ENCODE results near the gene ERFL.

ERFL gene

GRCh38 chr19:41895745-41896580 lies 32.3 kb downstream of the ERFL start:
- Histone ChIP-seq H3K9me3 (ENCODE audit: control insufficient read depth, low read depth, low read length) (no peaks in the 10 kb centered on the region), H3K9ac (ENCODE audit: low read length) (no peak overlapping the region), H3K4me1 (ENCODE audit: control insufficient read depth, low read depth, low read length) (peaks cover 4% of the 10 kb centered on the region), H3K27me3 (ENCODE audit: control insufficient read depth, insufficient read depth, low read length) (no peaks in the 10 kb centered on the region), H3K36me3 (ENCODE audit: control insufficient read depth, low read depth, low read length) (peaks cover 17% of the 10 kb centered on the region), H3K4me3 (ENCODE audit: low read length) (no peak overlapping the region), H3K27ac (ENCODE audit: low read length) (no peak overlapping the region)

GRCh38 chr19:41894350-41894749 lies 33.9 kb downstream of the ERFL start:
- Histone ChIP-seq H3K4me1 (ENCODE audit: control insufficient read depth, low read depth, low read length) (peaks cover 4% of the 10 kb centered on the region), H3K4me3 (ENCODE audit: low read length) (no peak overlapping the region), H3K9ac (ENCODE audit: low read length) (no peak overlapping the region), H3K27ac (ENCODE audit: low read length) (no peak overlapping the region), H3K36me3 (ENCODE audit: control insufficient read depth, low read depth, low read length) (peaks cover 9% of the 10 kb centered on the region), H3K27me3 (ENCODE audit: control insufficient read depth, insufficient read depth, low read length) (no peaks in the 10 kb centered on the region), H3K9me3 (ENCODE audit: control insufficient read depth, low read depth, low read length) (no peaks in the 10 kb centered on the region)

GRCh38 chr19:41893899-41894298 lies 34.4 kb downstream of the ERFL start:
- Histone ChIP-seq H3K27ac (ENCODE audit: low read length) (no peak overlapping the region), H3K9ac (ENCODE audit: low read length) (no peak overlapping the region), H3K27me3 (ENCODE audit: control insufficient read depth, insufficient read depth, low read length) (no peaks in the 10 kb centered on the region), H3K36me3 (ENCODE audit: control insufficient read depth, low read depth, low read length) (peaks cover 12% of the 10 kb centered on the region), H3K9me3 (ENCODE audit: control insufficient read depth, low read depth, low read length) (no peaks in the 10 kb centered on the region), H3K4me3 (ENCODE audit: low read length) (no peak overlapping the region), H3K4me1 (ENCODE audit: control insufficient read depth, low read depth, low read length) (peaks cover 4% of the 10 kb centered on the region)

DNA sequence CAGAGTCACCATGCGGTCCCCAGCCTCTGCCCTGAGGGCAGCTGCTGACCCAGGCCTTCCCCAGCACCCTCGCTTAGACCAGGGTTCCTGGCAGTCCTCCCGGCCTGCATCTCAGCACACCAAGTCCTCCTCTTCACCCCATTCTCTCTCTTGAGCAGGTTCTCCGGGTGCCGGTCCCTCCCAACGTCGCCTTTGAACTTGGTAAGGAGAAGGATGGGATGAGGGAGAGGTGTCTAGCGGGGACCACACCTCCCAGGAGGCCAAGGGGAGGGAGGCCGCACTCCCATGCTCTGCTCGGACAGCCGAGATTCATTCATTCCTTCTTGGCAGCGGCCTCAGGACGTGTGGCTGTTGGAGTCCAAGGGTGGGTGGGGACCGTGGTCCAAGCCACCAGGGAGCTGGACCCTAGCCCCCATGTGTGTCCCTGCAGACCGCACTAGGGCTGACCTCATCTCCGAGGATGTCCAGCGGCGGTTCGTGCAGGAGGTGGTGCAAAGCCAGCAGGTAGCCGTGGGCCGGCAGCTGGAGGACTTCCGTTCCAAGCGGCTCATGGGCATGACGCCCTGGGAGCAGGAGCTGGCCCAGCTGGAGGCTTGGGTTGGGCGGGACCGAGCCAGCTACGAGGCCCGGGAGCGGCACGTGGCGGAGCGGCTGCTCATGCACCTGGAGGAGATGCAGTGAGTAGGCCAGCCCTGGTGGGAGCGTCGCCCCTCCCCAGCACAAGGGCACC lies 35.9 kb downstream of the ERFL start:
- Histone ChIP-seq H3K4me1 (ENCODE audit: control insufficient read depth, low read depth, low read length) (peaks cover 14% of the 10 kb centered on the region), H3K27me3 (ENCODE audit: control insufficient read depth, insufficient read depth, low read length) (no peaks in the 10 kb centered on the region), H3K36me3 (ENCODE audit: control insufficient read depth, low read depth, low read length) (peaks cover 8% of the 10 kb centered on the region), H3K9me3 (ENCODE audit: control insufficient read depth, low read depth, low read length) (no peaks in the 10 kb centered on the region), H3K9ac (ENCODE audit: low read length) (no peak overlapping the region), H3K27ac (ENCODE audit: low read length) (no peak overlapping the region), H3K4me3 (ENCODE audit: low read length) (no peak overlapping the region)

GRCh38 chr19:41890936-41891335 lies 37.3 kb downstream of the ERFL start:
- Histone ChIP-seq H3K4me1 (ENCODE audit: control insufficient read depth, low read depth, low read length) (peaks cover 15% of the 10 kb centered on the region), H3K9ac (ENCODE audit: low read length) (no peak overlapping the region), H3K9me3 (ENCODE audit: control insufficient read depth, low read depth, low read length) (no peaks in the 10 kb centered on the region), H3K27me3 (ENCODE audit: control insufficient read depth, insufficient read depth, low read length) (no peaks in the 10 kb centered on the region), H3K27ac (ENCODE audit: low read length) (no peak overlapping the region), H3K4me3 (ENCODE audit: low read length) (no peak overlapping the region), H3K36me3 (ENCODE audit: control insufficient read depth, low read depth, low read length) (peaks cover 8% of the 10 kb centered on the region)

- H3K36me3 ChIP-seq (ENCODE audit: control insufficient read depth, low read depth, low read length): peaks cover 4% of the 10 kb centered on the region
- H3K4me3 ChIP-seq (ENCODE audit: low read length): no peak overlapping the region
- H3K9me3 ChIP-seq (ENCODE audit: control insufficient read depth, low read depth, low read length): no peaks in the 10 kb centered on the region
- no peaks in the 10 kb centered on the region for H3K27me3 ChIP-seq (ENCODE audit: control insufficient read depth, insufficient read depth, low read length)
- peaks cover 15% of the 10 kb centered on the region for H3K4me1 ChIP-seq (ENCODE audit: control insufficient read depth, low read depth, low read length)
- no peak overlapping the region for H3K27ac ChIP-seq (ENCODE audit: low read length)
- no peak overlapping the region for H3K9ac ChIP-seq (ENCODE audit: low read length)
Observed at GRCh38 chr19:41889896-41890295, 38.4 kb downstream of the ERFL start.

DNA sequence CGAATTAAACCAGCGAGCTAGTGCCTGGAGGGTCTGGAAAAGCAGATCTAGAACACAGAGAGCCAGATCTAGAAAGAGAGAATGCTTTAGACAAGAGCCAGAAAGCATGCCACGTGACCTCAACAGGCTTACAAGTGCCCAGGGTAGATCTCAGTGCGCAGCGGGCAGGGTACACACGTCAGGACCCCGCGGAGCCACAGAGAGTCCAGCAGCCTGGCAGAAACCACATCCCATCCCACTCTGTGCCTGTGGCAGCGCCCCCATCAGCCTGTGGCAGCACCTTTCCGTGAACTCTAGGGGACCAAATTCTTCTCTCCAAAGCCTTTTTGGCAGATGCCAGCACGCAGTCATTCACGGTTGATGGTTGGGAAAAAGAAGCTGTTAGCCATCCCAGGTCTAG lies 39.3 kb downstream of the ERFL start:
- H3K9me3 ChIP-seq (ENCODE audit: control insufficient read depth, low read depth, low read length): no peaks in the 10 kb centered on the region
- H3K4me3 ChIP-seq (ENCODE audit: low read length): no peak overlapping the region
- peaks cover 4% of the 10 kb centered on the region for H3K36me3 ChIP-seq (ENCODE audit: control insufficient read depth, low read depth, low read length)
- no peak overlapping the region for H3K9ac ChIP-seq (ENCODE audit: low read length)
- H3K27ac ChIP-seq (ENCODE audit: low read length): no peak overlapping the region
- peaks cover 15% of the 10 kb centered on the region for H3K4me1 ChIP-seq (ENCODE audit: control insufficient read depth, low read depth, low read length)
- H3K27me3 ChIP-seq (ENCODE audit: control insufficient read depth, insufficient read depth, low read length): no peaks in the 10 kb centered on the region

DNA sequence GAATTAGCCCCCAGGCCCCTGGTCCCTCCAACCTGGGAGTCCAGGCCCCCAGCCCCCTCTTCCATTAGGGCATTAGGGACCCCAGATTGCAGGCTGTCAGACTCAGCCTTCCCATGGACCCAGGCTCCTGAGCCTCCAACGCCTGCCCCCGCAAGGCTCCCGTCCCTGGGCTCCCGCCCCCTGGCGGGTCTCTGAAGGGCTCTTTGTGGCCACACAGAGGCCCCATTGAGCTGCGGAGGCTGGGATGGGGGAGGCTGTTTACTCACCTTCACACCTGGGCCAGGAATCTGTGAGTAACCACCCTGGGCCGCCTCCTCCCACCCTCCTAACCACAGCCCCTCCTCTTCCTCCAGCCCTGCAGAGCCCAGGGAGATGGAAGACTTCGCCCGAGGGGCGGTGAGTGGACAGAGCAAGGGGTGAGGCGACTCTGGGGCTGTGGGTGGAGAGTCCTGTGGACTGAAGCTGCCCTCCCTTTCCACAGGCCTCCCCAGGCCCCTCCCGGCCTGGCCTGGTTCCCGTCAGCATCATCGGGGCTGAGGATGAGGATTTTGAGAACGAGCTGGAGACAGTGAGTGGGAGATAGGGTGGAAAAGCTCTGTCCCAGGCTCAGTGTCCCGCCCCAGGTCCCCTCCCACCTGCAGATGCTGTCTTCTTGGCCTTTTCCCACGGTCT lies 40.4 kb downstream of the ERFL start:
- Histone ChIP-seq H3K9me3 (ENCODE audit: control insufficient read depth, low read depth, low read length) (no peaks in the 10 kb centered on the region), H3K27me3 (ENCODE audit: control insufficient read depth, insufficient read depth, low read length) (peaks cover 10% of the 10 kb centered on the region), H3K36me3 (ENCODE audit: control insufficient read depth, low read depth, low read length) (peaks cover 4% of the 10 kb centered on the region), H3K9ac (ENCODE audit: low read length) (peak overlapping the region; percentile 13), H3K4me3 (ENCODE audit: low read length) (no peak overlapping the region), H3K27ac (ENCODE audit: low read length) (no peak overlapping the region), H3K4me1 (ENCODE audit: control insufficient read depth, low read depth, low read length) (peaks cover 15% of the 10 kb centered on the region)

- H3K27me3 ChIP-seq (ENCODE audit: control insufficient read depth, insufficient read depth, low read length): peaks cover 18% of the 10 kb centered on the region
- no peak overlapping the region for H3K4me3 ChIP-seq (ENCODE audit: low read length)
- no peak overlapping the region for H3K27ac ChIP-seq (ENCODE audit: low read length)
- peaks cover 4% of the 10 kb centered on the region for H3K36me3 ChIP-seq (ENCODE audit: control insufficient read depth, low read depth, low read length)
- H3K4me1 ChIP-seq (ENCODE audit: control insufficient read depth, low read depth, low read length): peaks cover 15% of the 10 kb centered on the region
- H3K9me3 ChIP-seq (ENCODE audit: control insufficient read depth, low read depth, low read length): no peaks in the 10 kb centered on the region
- peak overlapping the region; percentile 13 for H3K9ac ChIP-seq (ENCODE audit: low read length)
Observed at GRCh38 chr19:41886761-41887710, 41.2 kb downstream of the ERFL start.

DNA sequence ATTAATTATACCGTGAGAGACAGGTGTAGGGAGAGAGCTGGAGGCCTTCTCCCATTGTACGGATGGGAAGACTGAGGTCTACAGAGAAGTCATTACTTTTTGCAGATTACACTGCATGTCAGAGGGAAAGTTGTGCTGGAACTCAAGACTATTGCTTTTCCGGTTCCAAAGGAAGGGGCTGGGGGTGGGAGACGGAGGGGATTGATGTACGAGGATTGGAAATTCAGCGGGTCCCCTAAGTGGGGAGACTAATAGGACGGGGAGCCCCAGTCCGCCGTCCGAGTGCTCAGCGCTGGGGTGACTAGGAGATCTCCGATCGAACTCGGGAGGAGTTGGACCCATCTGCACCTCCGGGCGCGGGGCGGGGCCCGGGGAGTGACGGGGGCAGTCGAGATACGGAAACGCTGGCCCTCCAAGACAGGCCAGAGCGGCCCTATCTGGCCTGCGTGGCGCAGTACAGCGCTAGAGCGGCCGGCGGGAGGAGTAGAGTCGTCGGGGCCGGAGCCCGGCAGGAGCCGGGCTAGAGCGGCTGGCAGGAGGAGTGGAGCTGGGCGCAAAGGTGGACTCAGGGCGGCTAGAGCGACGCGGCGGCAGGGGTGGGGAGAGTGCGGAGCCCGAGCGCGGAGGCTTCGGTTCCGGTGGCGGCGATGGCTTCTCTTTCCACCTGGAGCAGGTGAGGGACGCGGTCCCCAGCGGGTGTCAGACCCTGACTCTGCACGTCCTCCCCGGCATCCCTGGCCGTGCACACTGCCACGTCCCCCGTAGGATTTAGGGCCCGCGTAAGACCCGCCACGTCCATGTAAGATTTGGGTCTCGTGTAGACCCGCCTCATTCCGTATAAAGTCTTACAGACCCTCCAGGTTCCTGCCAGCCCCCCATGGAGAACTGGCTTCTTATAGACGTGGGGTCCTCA lies 44.2 kb downstream of the ERFL start:
- no peak overlapping the region for H3K27ac ChIP-seq (ENCODE audit: low read length)

More for the DNA sequence above, 44.2 kb downstream of the ERFL start:
- H3K4me3 ChIP-seq (ENCODE audit: low read length): peak overlapping the region; percentile 79
- H3K9ac ChIP-seq (ENCODE audit: low read length): peak overlapping the region; percentile 45
- H3K4me1 ChIP-seq (ENCODE audit: control insufficient read depth, low read depth, low read length): peaks cover 15% of the 10 kb centered on the region
- H3K27me3 ChIP-seq (ENCODE audit: control insufficient read depth, insufficient read depth, low read length): peaks cover 32% of the 10 kb centered on the region
- H3K9me3 ChIP-seq (ENCODE audit: control insufficient read depth, low read depth, low read length): no peaks in the 10 kb centered on the region
- H3K36me3 ChIP-seq (ENCODE audit: control insufficient read depth, low read depth, low read length): peaks cover under 1% of the 10 kb centered on the region

All from iPS-18a (cell line).